Neural crest cell (in vitro differentiated cells): ENCODE results near the gene STIP1. TPM values are rescaled to one million over a fixed set of nuclear protein-coding genes. Genes with fewer than 3 reads are reported as not detected.

Experiments used
- DNase-seq: peaks from one replicate; pipeline ENCODE4 v3.0.0; 2021; ENCODE audit warnings: low read depth, mixed read lengths, low spot score
- H3K27ac Mint-ChIP-seq: one replicate; pipeline ENCODE4 v1.8.0; 2021; ENCODE audit warnings: mild to moderate bottlenecking, mixed read lengths; ENCODE audit not compliant: unreplicated experiment
- H3K27me3 Mint-ChIP-seq: 2 replicates; pipeline ENCODE4 v1.8.0; 2021; ENCODE audit warnings: low read depth, mild to moderate bottlenecking, mixed read lengths
- H3K36me3 Mint-ChIP-seq: 2 replicates; pipeline ENCODE4 v1.8.0; 2021; ENCODE audit warnings: low read depth, mild to moderate bottlenecking, mixed read lengths
- H3K4me1 Mint-ChIP-seq: 2 replicates; pipeline ENCODE4 v1.8.0; 2021; ENCODE audit warnings: mixed read lengths
- H3K4me3 Mint-ChIP-seq: one replicate; pipeline ENCODE4 v1.8.0; 2021; ENCODE audit warnings: mild to moderate bottlenecking, mixed read lengths
- H3K9me3 Mint-ChIP-seq: 2 replicates; pipeline ENCODE4 v1.8.0; 2021; ENCODE audit warnings: mixed read lengths
- CTCF ChIP-seq: fragments of 200-600 bp; sonication (generic); conservative IDR thresholded peaks from 2 replicates; pipeline ENCODE4 v1.5.0; 2021; ENCODE audit warnings: antibody characterized with exemption, mild to moderate bottlenecking
- total RNA-seq: library from RNA; stranded (reverse); gene quantifications from 2 replicates; pipeline ENCODE4 v1.2.1, GENCODE V29; 2021

STIP1 gene
- total RNA-seq, 1 donor from 2014 or later = 296 TPM

GRCh38 chr11:64141081-64141783, 44.7 kb upstream of the STIP1 start:
- H3K27ac Mint-ChIP-seq = no peak overlapping the region
- no peaks in the 10 kb centered on the region for H3K36me3 Mint-ChIP-seq
- H3K27me3 Mint-ChIP-seq = no peaks in the 10 kb centered on the region
- peaks cover 16% of the 10 kb centered on the region for H3K4me1 Mint-ChIP-seq
- H3K9me3 Mint-ChIP-seq = no peaks in the 10 kb centered on the region
- H3K4me3 Mint-ChIP-seq = no peak overlapping the region
- no peak for TF ChIP-seq CTCF
- DNase-seq = no peak

GRCh38 chr11:64144587-64145472, 41.1 kb upstream of the STIP1 start:
- Mint-ChIP-seq H3K36me3 (no peaks in the 10 kb centered on the region), H3K27me3 (no peaks in the 10 kb centered on the region), H3K27ac (no peak overlapping the region), H3K9me3 (no peaks in the 10 kb centered on the region), H3K4me3 (no peak overlapping the region), H3K4me1 (peaks cover 19% of the 10 kb centered on the region)
- TF ChIP-seq CTCF = no peak
- DNase-seq = no peak

GRCh38 chr11:64146036-64146955, 39.7 kb upstream of the STIP1 start:
- peak; percentile 50 for DNase-seq
- peak; percentile 75 for TF ChIP-seq CTCF
- no peak overlapping the region for H3K27ac Mint-ChIP-seq
- no peaks in the 10 kb centered on the region for H3K36me3 Mint-ChIP-seq
- no peaks in the 10 kb centered on the region for H3K27me3 Mint-ChIP-seq
- H3K4me3 Mint-ChIP-seq = no peak overlapping the region
- H3K4me1 Mint-ChIP-seq = peaks cover 19% of the 10 kb centered on the region
- no peaks in the 10 kb centered on the region for H3K9me3 Mint-ChIP-seq

- peak; percentile 97 for TF ChIP-seq CTCF
- no peak overlapping the region for H3K27ac Mint-ChIP-seq
- no peaks in the 10 kb centered on the region for H3K27me3 Mint-ChIP-seq
- peaks cover 19% of the 10 kb centered on the region for H3K4me1 Mint-ChIP-seq
- H3K4me3 Mint-ChIP-seq = peak overlapping the region; percentile 54
- no peaks in the 10 kb centered on the region for H3K36me3 Mint-ChIP-seq
- peak; percentile 89 for DNase-seq
- H3K9me3 Mint-ChIP-seq = no peaks in the 10 kb centered on the region
Measured at GRCh38 chr11:64148226-64148916, 37.6 kb upstream of the STIP1 start.
